ENCODE measurements around the gene EBPL. TPM values are rescaled to one million over a fixed set of nuclear protein-coding genes. Genes with fewer than 3 reads are reported as not detected.

The EBPL gene
- total RNA-seq, 1 donor from 2014 or later = 26.4 TPM

DNA sequence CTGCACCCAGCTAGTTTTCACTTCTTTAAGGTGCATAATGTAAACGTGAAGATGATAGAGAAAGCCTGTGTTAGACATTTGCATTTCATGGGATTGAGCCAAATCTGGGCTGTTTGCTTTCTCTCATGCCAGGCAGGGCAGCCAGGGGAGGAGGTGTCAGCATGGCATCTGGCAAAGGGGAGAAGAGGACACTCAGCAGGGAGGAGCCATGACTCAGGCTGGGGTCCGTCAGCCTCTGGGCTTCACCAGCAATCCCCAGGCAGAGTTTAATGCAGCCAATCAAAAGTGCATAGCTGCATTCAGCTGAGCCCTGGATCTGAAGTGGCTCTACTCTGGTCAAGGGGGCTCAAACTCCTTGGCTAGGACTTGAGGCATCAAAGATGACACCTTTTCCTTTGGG lies 23.5 kb downstream of the EBPL start:
- TF ChIP-seq, protein P1, sequence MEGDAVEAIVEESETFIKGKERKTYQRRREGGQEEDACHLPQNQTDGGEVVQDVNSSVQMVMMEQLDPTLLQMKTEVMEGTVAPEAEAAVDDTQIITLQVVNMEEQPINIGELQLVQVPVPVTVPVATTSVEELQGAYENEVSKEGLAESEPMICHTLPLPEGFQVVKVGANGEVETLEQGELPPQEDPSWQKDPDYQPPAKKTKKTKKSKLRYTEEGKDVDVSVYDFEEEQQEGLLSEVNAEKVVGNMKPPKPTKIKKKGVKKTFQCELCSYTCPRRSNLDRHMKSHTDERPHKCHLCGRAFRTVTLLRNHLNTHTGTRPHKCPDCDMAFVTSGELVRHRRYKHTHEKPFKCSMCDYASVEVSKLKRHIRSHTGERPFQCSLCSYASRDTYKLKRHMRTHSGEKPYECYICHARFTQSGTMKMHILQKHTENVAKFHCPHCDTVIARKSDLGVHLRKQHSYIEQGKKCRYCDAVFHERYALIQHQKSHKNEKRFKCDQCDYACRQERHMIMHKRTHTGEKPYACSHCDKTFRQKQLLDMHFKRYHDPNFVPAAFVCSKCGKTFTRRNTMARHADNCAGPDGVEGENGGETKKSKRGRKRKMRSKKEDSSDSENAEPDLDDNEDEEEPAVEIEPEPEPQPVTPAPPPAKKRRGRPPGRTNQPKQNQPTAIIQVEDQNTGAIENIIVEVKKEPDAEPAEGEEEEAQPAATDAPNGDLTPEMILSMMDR (IDR thresholded peaks at IDR 0.05; ENCODE audit: partially characterized antibody, unreplicated experiment) = no peak
- H3K9me3 Mint-ChIP-seq (ENCODE audit: unreplicated experiment) = peaks cover 2% of the 10 kb centered on the region
- no peaks in the 10 kb centered on the region for H3K27me3 Mint-ChIP-seq (ENCODE audit: unreplicated experiment)
- no peak overlapping the region for H3K4me3 Mint-ChIP-seq (ENCODE audit: unreplicated experiment)
- H3K36me3 Mint-ChIP-seq (ENCODE audit: unreplicated experiment) = no peaks in the 10 kb centered on the region
- peaks cover 1% of the 10 kb centered on the region for H3K4me1 Mint-ChIP-seq (ENCODE audit: low read depth, unreplicated experiment)
- no peak overlapping the region for H3K27ac Mint-ChIP-seq (ENCODE audit: unreplicated experiment)
- no peak for DNase-seq

DNA sequence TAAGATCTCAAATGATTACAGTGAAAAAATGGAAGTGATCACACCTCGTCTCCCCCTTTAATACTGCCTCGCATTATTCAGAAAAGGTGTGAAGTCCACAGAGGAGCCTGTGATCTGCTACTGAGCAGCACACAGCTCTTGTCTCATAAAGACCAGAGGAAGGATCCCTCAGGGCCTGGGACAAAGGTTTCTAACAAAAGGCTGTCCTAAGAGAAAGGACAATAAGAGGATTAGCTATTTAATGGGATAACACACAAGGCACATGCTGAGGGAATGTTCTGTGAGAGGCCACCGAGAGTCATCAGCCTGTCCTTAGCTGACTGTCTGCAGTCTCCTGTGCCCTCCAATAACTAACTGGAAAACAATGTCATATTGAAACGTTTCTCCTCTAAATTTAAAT lies 26.7 kb downstream of the EBPL start:
- Mint-ChIP-seq H3K4me3 (ENCODE audit: unreplicated experiment) (no peak overlapping the region), H3K36me3 (ENCODE audit: unreplicated experiment) (no peaks in the 10 kb centered on the region), H3K27me3 (ENCODE audit: unreplicated experiment) (no peaks in the 10 kb centered on the region), H3K9me3 (ENCODE audit: unreplicated experiment) (no peaks in the 10 kb centered on the region), H3K4me1 (ENCODE audit: low read depth, unreplicated experiment) (peaks cover 1% of the 10 kb centered on the region), H3K27ac (ENCODE audit: unreplicated experiment) (no peak overlapping the region)
- TF ChIP-seq, protein P1 (IDR thresholded peaks at IDR 0.05; ENCODE audit: partially characterized antibody, unreplicated experiment) = no peak
- DNase-seq = no peak

DNA sequence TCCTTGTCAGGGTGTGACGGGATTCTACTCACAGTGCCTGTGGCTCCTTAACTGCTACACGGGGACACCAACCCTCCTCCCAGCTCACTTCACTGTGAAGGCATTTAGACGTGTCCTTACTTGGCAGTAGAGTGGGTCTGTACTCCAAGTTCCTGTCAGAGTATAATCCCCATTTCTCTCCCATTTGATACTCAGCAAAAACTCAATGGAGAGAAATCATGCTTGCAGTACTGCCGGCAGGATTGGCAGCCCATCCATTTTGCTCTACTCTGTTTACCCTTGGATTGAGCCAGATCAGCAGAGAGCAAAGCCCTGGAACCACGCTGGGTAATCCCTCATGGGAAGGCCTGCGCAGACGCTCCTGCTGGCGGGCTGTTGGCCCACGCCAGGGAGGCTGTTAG lies 34.0 kb downstream of the EBPL start:
- TF ChIP-seq, protein P1 (IDR thresholded peaks at IDR 0.05; ENCODE audit: partially characterized antibody, unreplicated experiment) = no peak
- H3K36me3 Mint-ChIP-seq (ENCODE audit: unreplicated experiment) = no peaks in the 10 kb centered on the region
- no peaks in the 10 kb centered on the region for H3K27me3 Mint-ChIP-seq (ENCODE audit: unreplicated experiment)
- H3K4me3 Mint-ChIP-seq (ENCODE audit: unreplicated experiment) = no peak overlapping the region
- no peak overlapping the region for H3K27ac Mint-ChIP-seq (ENCODE audit: unreplicated experiment)
- H3K4me1 Mint-ChIP-seq (ENCODE audit: low read depth, unreplicated experiment) = peaks cover 9% of the 10 kb centered on the region
- peaks cover 2% of the 10 kb centered on the region for H3K9me3 Mint-ChIP-seq (ENCODE audit: unreplicated experiment)
- DNase-seq = no peak

GRCh38 chr13:49655906-49656305 lies 35.4 kb downstream of the EBPL start:
- peaks cover 3% of the 10 kb centered on the region for H3K27me3 Mint-ChIP-seq (ENCODE audit: unreplicated experiment)
- TF ChIP-seq, protein P1 (IDR thresholded peaks at IDR 0.05; ENCODE audit: partially characterized antibody, unreplicated experiment) = no peak
- no peak overlapping the region for H3K4me3 Mint-ChIP-seq (ENCODE audit: unreplicated experiment)
- H3K4me1 Mint-ChIP-seq (ENCODE audit: low read depth, unreplicated experiment) = peaks cover 12% of the 10 kb centered on the region
- no peak for DNase-seq
- no peaks in the 10 kb centered on the region for H3K36me3 Mint-ChIP-seq (ENCODE audit: unreplicated experiment)
- H3K27ac Mint-ChIP-seq (ENCODE audit: unreplicated experiment) = no peak overlapping the region
- H3K9me3 Mint-ChIP-seq (ENCODE audit: unreplicated experiment) = peaks cover 3% of the 10 kb centered on the region

GRCh38 chr13:49654011-49654410 lies 37.3 kb downstream of the EBPL start:
- DNase-seq = no peak
- peaks cover 12% of the 10 kb centered on the region for H3K4me1 Mint-ChIP-seq (ENCODE audit: low read depth, unreplicated experiment)
- H3K9me3 Mint-ChIP-seq (ENCODE audit: unreplicated experiment) = peaks cover 3% of the 10 kb centered on the region
- H3K27me3 Mint-ChIP-seq (ENCODE audit: unreplicated experiment) = peaks cover 3% of the 10 kb centered on the region
- H3K4me3 Mint-ChIP-seq (ENCODE audit: unreplicated experiment) = no peak overlapping the region
- TF ChIP-seq, protein P1 (IDR thresholded peaks at IDR 0.05; ENCODE audit: partially characterized antibody, unreplicated experiment) = no peak
- H3K36me3 Mint-ChIP-seq (ENCODE audit: unreplicated experiment) = no peaks in the 10 kb centered on the region
- H3K27ac Mint-ChIP-seq (ENCODE audit: unreplicated experiment) = no peak overlapping the region
